DND-41 (cell line): ENCODE data around the gene FBLN1.

Source experiments
- EZH2 ChIP-seq: IDR thresholded peaks from 3 replicates; pipeline ENCODE4 v1.6.1; 2012; ENCODE audit warnings: borderline replicate concordance, low read depth, mild to moderate bottlenecking, moderate library complexity, low read length, inconsistent platforms; ENCODE audit not compliant: severe bottlenecking
- TF ChIP-seq, protein P1 (sequence below): IDR thresholded peaks from 2 replicates; pipeline ENCODE4 v1.5.1; 2012; ENCODE audit warnings: borderline replicate concordance, low read length, moderate library complexity, mild to moderate bottlenecking; ENCODE audit not compliant: poor library complexity, severe bottlenecking; ENCODE audit errors: extremely low read depth

DNA sequence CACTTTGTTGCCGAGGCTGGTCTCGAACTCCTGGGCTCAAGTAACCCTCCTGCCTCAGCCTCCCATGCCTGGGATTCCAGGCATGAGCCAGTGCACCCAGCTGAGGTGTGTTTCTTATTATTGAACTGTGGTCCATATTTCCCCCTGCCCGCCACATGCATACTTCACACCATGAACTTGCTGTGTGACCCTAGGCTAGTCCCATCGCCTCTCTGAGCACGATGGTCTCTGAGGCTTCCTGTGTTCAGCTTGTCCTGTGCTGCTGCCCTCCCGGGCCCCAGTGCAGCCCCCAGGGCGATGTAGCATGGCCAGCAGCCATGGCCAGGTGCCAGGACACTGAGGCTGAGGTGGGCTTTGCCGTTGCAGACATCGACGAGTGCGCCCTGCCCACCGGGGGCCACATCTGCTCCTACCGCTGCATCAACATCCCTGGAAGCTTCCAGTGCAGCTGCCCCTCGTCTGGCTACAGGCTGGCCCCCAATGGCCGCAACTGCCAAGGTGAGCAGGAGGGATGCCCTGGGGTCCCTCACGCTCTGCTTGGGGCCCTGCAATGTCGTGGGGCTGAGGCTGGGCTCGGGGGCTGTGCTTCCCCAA lies 45.7 kb downstream of the FBLN1 start:
- TF ChIP-seq, protein P1, sequence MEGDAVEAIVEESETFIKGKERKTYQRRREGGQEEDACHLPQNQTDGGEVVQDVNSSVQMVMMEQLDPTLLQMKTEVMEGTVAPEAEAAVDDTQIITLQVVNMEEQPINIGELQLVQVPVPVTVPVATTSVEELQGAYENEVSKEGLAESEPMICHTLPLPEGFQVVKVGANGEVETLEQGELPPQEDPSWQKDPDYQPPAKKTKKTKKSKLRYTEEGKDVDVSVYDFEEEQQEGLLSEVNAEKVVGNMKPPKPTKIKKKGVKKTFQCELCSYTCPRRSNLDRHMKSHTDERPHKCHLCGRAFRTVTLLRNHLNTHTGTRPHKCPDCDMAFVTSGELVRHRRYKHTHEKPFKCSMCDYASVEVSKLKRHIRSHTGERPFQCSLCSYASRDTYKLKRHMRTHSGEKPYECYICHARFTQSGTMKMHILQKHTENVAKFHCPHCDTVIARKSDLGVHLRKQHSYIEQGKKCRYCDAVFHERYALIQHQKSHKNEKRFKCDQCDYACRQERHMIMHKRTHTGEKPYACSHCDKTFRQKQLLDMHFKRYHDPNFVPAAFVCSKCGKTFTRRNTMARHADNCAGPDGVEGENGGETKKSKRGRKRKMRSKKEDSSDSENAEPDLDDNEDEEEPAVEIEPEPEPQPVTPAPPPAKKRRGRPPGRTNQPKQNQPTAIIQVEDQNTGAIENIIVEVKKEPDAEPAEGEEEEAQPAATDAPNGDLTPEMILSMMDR: no peak
- TF ChIP-seq EZH2: no peak
